GM21619 (cell line): ENCODE data around the gene OR2T33.
"Not testable (repeated sequence)": the region's sequence is repeated elsewhere in the genome, so short reads cannot be mapped to it uniquely, and the experiment has no call there.

ENCODE experiments used
- ATAC-seq: cut with Tn5 transposase; IDR thresholded peaks from one replicate; pipeline ENCODE4 v1.9.1; 2021; ENCODE audit not compliant: unreplicated experiment

The OR2T33 gene, protein sequence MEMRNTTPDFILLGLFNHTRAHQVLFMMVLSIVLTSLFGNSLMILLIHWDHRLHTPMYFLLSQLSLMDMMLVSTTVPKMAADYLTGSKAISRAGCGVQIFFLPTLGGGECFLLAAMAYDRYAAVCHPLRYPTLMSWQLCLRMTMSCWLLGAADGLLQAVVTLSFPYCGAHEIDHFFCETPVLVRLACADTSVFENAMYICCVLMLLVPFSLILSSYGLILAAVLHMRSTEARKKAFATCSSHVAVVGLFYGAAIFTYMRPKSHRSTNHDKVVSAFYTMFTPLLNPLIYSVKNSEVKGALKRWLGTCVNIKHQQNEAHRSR

DNA sequence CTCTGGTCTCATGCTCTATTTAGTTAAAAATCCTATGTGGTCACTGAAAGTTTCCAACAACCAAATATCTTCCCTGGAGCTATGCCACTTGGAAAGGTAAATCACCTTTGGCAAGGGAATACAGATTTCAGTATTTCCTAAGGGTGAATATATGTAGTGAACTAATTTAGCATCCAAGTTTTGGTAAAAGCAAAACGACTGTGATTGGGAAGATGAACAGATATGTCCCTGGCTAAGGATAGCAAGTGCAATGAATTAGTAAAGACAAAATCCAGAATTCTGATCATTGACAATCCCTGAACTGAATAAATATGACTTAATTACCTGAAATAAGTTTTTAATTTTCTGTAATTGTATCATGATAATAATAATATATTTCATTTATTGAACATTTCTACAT lies at the start of gene OR2T33:
Gene OR2T33, minus strand, starts transcription at position 101 of the 400 bp plus-strand sequence. CDS start 4,162 bp downstream, outside the sequence.
- no peak for ATAC-seq

DNA sequence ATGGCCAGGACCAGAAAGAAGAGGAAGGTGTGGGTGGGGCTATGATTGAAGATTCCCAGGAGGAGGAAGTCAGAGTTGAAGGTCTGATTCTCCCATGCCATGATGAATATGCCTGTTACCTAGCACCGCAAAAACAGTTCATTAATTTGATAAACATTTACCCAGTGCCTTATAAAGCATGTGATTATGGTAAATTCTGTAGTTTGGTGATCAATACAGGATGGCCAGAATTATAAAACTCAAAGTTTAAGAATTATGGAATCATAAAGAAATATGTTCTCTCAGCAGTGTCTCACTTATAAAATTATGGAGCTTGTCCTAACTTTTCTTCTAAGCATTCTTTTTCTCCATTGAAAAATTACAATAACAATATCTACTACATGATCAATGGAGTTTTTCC lies 46.7 kb upstream of the OR2T33 start, which contains the start of gene OR2M7:
Gene OR2M7, minus strand, starts transcription at position 101 of the 400 bp plus-strand sequence. Its CDS starts 0 bp downstream, at position 101.
- ATAC-seq: no peak

GRCh38 chr1:248316796-248317195 lies 39.0 kb upstream of the OR2T33 start:
- no peak for ATAC-seq

DNA sequence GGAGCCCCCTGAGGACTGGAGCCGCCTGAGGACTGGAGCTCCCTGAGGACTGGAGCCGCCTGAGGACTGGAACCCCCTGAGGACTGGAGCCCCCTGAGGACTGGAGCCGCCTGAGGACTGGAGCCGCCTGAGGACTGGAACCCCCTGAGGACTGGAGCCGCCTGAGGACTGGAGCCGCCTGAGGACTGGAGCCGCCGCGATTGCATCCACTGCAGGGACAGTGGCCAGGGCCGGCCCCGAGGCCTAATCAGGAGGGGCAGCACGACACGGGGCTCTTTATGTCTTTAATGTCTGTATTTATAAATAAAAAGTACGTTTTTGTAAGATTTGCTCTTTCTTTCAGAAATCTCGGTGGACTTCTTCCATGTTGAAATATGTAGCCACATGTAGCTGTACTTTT lies 29.0 kb upstream of the OR2T33 start:
- ATAC-seq: not testable (repeated sequence)

DNA sequence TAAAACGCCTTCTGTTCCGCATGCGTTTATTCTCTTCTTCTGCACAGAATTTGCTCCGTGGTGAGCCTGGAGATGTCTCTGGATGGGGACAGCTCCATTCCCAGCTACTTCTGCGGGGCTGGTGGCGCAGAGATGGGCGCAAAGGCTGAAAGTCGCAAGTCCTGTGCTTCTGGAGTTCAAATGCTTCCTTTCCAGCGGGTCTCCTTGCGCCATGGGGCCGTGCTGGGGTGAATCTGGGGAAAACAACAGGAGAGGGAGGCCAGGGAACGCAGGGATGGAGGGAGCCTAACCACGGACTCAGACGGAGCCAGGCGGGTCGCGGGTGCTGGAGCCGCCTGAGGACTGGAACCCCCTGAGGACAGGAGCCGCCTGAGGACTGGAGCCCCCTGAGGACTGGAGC lies 28.3 kb upstream of the OR2T33 start:
- no peak for ATAC-seq

DNA sequence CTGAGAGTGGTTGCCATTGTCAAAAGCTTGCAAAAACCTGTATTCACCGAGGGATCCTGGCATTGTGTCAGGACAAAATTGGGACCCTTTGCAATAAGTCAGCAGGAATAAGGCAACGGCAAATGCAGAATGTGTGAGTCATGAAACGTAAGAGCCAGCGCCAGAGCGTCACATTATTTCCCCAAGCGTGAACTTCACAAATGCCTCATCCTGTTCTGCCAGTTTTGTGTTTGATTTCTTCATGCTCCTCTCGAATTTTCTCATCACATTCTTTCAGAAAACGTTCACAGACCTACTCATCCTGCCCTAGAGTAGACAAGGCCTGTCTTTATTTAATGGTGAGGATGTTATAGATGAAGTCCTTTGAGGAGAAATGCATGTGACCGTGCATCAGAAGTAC lies 27.9 kb upstream of the OR2T33 start:
- ATAC-seq: not testable (repeated sequence)

GRCh38 chr1:248303324-248303723 lies 25.5 kb upstream of the OR2T33 start, which contains the start of gene OR2T12:
OR2T12 (minus strand) TSS chr1:248303424; CDS start chr1:248295578, 7,846 bp downstream.
- no peak for ATAC-seq

DNA sequence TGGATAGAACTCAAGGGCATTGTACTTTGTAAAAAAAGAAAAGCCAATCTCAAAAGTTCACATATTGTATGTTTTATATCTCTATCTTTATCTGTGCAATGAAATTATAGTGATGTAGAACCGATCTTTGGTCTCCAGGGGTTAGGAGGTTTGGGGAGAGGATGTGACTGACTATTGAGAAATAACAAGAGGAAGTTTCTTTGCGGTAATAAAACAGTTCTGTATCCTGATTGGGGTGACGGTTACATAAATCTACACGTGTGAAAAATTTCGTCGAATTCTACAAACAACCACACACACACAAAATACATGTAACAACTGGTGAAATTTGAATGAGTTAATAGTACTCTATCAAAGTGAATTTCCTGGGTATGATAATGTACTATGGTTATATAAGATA lies 10.6 kb upstream of the OR2T33 start:
- ATAC-seq: no peak

GRCh38 chr1:248273225-248273624 lies 4.6 kb downstream of the OR2T33 start:
- not testable (repeated sequence) for ATAC-seq

- no peak for ATAC-seq
Measured at GRCh38 chr1:248268178-248268577, 9.6 kb downstream of the OR2T33 start.

DNA sequence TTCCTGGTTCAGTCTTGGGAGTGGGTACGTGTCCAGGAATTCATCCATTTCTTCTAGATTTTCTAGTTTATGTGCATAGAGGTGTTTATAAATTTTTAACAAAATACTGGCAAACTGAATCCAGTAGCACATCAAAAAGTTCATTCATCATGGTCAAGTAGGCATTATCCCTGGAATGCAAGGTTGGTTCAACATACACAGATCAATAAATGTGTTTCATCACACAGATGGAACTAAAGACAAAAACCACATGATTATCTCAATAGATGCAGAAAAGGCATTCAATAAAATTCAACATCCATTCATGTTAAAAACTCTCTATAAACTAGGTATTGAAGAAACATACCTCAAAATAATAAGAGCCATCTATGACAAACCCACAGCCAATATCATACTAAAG lies 18.5 kb downstream of the OR2T33 start:
- not testable (repeated sequence) for ATAC-seq

GRCh38 chr1:248243204-248243603 lies 34.6 kb downstream of the OR2T33 start:
- peak; percentile 81 for ATAC-seq

DNA sequence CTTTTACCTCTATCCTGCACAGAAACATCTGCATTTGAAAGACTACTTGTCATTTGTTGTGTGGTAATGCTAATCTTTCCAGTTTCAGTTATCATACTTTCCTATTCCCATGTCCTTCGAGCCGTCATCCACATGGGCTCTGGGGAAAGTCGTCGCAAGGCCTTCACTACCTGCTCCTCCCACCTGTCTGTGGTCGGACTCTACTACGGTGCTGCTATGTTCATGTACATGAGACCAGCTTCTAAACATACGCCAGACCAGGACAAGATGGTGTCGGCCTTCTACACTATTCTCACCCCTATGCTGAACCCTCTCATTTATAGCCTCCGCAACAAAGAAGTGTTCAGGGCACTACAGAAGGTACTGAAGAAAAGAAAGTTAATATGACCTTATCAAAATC lies 38.3 kb downstream of the OR2T33 start:
- ATAC-seq: no peak

DNA sequence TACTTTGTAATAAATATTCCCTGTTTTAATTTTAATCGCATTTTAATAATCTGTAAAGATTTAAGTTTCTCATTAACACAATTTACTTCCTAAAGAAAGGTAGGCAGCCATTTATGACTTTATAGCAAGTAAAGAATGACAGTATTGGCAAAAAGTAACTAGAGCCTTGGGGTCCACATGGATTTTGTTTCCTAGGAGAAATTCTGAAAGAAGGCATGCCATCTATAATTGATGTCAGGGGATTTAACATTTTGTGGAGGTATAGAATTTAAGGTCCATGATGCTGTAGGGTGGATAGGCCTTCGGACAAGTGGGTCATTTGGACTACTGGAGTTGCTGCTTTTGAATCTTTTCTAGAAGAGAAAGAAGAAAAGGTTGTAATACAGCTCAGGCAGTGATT lies 46.7 kb downstream of the OR2T33 start, which contains the start of gene OR2M4:
Gene OR2M4, plus strand, starts transcription at position 301 of the 400 bp plus-strand sequence. CDS start 7,512 bp downstream, outside the sequence.
- no peak for ATAC-seq

DNA sequence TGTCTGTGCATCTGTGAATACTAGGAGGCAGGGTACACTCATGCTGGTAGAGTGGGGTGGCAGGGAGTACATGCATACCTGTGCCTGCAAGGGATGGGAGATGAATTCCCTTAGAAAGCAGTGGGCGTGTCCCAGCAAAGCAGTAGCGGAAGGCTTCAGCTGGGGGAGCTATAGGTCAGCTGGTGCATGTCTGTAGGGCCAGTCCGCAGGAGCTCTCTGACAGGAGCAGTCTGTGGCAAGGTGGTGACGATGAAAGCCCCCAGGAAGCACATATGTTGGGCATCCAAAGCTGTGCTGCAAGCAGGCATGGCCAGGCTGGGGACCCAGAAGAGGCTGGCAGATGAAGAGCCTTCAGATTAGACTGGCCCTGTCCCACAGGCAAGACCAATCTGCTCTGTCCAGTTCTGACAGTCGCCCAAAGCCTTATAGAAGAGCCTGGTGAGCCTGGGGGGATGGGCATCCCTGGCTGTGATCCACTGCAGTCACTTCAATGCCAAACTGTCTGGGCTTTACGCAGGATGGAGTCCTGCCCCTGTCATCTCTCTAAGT lies 48.3 kb downstream of the OR2T33 start:
- ATAC-seq: no peak

- no peak for ATAC-seq
Measured at GRCh38 chr1:248225537-248225936, 52.2 kb downstream of the OR2T33 start.
